ENCODE data around the gene DNAAF8.

DNAAF8 gene

DNA sequence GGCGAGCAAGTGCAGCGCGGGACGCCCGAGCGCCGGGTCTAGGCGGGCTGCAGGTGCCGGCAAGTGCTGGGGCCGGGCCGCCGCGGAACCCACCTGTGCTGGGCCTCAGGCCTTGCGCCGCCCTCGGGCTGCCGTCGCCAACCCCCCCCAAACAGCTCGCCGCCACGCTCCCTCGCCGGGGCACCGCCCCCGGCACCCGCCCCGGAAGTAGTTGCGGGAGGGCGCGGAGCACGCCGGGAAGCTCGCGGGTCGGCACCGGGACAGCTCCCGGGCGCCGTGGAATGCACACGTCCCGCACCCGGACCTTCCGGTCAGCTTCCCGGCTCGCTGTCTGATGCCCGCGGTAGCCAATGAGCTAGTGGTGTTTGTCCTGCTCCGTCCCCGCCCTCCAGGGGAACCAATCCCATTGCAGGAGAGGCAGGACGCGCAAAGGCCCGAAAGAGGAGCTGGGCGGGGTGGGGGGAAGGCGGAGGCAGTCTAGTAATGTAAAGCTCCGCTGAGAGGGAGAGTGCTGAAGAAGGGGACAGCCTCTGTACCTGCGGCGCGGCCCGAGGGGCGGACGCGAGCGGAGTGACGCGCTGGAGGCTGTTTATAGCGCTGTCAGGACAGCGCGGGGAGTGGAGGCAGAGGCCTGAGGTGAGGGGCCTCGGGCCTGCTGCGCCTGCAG is at the start of gene DNAAF8, which contains the start of gene ANKS3:
Gene DNAAF8 (plus strand): TSS at position 475 of the 667 bp plus-strand sequence. CDS start 1,978 bp downstream, outside the sequence.
Gene ANKS3 (minus strand): TSS at position 209 of the 667 bp plus-strand sequence. CDS start 4,122 bp downstream, outside the sequence.
- peak; percentile 84 for DNase-seq (ENCODE audit: low read depth)

DNA sequence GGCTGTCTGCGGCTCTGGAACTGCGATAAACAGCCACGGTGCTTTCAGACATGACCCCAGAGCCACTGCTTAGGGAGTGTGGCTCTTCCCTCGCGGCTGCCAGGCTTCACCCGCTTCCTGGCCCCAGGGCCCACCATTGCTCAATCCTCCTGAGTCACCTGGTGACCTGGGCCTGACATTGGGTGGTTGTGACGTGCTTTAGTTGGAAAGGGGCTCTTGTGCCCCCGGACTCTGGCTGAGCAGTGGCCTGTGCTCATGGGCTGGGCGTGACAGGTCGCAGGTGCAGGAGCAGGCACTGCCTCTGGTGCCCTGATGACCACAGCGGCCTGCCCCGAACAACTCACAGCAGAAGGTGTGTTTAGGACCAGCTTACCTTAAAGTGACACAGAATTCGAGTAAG is 49.6 kb upstream of the DNAAF8 start:
- no peak for DNase-seq (ENCODE audit: low read depth)

DNA sequence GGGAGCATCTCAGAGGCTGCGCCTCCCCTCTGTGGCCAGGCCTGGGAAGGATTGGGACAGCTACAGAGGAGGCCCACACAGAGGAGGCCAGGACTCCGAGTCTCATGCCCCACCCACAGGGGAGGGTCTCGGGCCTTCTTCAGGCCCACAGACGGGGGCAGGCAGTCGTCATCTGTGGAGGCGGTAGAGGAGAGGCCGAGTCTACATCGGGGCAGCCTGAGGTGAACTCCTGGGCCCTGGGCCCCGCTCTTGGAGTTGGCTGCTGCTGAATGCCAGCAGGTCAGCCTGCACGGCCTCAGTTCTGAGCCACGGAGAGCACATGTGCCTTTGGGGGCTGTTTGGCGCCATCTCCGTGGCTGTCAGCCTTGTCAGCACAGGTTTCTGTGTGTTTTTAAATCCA is 49.0 kb upstream of the DNAAF8 start:
- no peak for DNase-seq (ENCODE audit: low read depth)

DNA sequence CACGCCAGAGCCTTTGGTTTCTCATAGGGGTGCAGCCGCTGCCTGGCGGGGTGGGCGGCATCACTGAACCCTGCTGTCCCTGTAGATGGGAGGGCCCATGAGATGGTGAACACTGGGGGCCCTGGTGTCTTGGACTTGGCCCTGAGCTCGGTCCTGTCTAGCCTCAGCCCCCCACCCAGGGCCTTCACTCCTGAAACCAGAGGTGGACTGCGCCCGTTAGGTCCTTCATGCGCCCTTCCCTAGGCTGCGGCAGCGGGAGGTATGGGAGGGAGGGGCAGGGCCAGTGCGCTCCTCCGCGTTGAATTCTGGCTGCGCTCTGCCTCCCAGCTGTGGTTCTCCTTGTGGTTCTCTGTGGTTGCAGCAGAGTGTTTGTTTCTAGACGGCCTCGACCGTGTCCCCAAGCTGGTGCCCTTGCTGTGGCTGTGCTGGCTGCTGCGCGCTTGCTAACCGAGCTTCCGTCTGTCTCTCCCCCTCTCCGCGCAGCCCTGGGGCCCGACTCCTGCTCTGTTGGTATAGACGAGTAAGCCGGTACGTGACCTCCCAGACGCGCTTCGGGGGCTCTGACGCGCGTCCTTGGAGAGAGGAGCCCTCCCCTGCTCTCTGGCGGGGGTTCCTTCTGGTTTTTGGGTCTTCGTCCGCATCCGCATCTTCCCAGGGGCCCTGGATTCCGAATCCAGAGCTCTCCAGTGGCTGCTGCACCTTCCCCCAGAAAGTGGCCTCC is 48.4 kb upstream of the DNAAF8 start:
- no peak for DNase-seq (ENCODE audit: low read depth)

DNA sequence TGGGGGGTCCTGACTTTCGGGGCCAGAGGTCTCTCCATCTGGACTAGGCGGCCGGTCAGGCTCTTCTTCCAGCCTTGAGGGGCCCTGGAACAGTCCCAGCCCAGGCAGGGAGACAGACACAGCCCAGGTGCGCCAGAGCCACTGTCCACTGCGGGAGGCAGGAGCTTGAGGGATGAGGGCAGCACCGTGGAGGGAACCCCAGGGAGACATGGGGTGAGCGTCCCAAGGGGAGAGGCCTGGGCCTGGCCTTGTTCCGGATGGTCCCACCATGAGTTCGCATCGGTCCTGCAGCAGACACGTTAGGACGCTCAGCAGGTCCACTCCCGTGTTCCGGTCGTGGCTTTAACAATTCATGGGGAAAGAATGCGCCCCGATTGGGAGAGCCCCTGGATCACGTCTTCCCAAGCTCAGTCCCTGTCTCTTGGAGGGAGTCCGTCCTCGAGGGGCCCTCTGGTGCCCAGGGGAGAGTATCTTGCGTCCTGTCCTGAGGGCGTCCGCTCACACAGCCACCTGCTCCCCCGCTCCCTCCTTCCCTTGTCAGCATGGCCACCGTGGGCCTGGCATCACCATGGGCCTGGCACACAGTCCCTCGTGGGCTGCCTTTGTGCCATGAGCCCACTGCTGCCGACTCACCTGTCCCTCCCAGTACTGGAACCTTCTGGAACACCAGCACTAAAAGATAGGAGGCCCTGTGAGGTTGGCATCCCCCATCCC is 47.7 kb upstream of the DNAAF8 start:
- DNase-seq (ENCODE audit: low read depth), result no peak

DNA sequence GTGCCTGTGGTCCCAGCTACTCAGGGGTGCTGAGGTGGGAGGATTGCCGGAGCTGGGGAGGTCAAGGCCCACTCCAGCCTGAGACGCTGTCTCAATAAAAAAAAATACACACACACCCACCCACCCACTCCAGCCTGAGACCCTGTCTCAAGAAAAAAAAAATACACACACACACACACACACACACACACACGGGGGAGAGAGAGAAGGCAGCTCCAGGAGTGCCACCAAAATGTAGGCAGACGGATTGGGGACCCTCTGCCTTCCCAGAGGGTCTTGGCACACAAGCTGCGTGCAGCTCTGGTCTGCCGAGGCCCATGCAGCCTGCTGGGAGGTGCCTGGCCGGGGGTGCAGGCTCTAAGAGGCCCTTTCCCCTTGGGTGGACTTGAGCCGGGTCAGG is 46.9 kb upstream of the DNAAF8 start:
- DNase-seq (ENCODE audit: low read depth), result no peak

DNA sequence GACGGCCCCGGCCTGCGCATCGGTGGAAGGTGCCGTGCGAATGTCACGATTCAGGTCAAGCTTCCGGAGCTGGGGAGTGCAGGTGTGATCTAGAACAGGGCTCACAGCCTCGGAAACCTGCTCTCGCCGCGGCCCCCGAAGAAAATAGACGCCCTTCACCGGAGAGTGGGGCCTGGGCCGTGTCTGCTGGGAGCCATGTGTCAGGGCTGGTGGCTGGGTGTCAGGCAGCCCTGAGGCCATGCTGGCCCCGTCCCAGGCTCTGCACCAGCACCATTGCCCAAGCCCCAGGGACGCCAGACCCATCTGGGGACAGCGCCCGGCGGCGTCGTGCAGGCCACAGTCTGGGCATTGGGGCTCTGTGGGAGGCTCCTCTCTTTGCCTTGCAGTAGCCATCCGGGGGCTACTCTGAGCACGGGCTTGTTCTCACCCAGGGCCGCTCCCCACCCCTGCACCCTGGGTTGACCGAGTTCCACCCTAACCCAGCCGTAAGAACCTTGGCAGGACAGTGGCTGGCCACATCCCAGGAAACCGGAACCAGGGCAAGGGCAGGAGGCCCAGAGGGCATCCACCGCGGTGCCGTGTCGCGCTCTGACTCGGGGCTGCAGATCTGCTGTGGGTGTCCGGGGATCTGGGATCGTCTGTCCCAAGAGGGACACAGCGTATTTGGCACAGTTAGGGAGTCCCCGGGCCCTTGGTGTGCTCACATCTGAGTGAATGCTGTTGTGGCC is 46.2 kb upstream of the DNAAF8 start:
- DNase-seq (ENCODE audit: low read depth), result no peak

DNA sequence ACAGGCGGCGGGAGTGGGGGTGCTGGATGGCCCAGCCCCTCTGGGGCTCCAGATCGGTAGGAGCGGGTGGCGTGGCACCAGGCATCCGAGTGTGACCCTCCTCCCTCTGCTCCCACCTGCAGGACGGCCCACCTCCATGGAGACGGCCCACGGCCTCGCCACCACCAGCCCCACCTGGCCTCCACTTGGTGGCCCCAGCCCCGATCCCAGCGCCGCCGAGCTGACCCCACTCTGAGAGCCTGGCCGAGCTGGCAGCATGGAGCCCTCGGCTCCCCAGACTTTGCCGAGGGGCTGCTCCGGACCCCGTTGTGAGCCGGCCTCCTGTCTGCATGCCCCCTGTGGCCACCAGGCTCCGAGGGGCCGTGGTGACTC is 45.7 kb upstream of the DNAAF8 start:
- DNase-seq (ENCODE audit: low read depth), result no peak

DNA sequence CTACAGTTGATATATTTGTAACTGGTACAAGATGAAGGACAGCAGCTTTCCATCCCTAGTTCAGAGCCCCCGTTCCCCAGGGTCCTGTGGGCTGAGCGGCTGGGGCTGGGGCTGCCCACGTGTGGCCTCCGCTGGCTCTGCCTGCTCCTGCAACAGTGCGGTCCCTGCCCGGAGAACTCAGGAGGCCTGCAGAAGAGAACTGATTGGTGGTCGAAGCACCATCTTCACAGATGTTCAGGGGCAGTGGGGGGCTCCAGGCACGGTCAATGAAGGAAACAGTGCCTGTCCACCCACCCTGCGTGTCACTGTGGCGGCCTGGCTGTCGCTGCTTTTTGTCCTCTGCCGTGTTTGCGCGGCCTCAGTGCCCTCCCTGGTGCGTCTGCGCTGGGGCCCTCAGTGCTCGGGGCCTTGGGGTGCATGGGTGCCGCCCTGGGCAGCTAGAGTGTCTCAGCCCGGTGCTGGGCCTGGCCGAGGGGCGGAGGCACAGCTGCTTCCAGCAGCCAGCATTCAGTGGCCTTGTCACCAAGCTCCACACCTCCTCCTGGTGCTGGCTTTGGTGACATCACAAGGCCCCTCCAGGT is 45.2 kb upstream of the DNAAF8 start:
- no peak for DNase-seq (ENCODE audit: low read depth)

DNA sequence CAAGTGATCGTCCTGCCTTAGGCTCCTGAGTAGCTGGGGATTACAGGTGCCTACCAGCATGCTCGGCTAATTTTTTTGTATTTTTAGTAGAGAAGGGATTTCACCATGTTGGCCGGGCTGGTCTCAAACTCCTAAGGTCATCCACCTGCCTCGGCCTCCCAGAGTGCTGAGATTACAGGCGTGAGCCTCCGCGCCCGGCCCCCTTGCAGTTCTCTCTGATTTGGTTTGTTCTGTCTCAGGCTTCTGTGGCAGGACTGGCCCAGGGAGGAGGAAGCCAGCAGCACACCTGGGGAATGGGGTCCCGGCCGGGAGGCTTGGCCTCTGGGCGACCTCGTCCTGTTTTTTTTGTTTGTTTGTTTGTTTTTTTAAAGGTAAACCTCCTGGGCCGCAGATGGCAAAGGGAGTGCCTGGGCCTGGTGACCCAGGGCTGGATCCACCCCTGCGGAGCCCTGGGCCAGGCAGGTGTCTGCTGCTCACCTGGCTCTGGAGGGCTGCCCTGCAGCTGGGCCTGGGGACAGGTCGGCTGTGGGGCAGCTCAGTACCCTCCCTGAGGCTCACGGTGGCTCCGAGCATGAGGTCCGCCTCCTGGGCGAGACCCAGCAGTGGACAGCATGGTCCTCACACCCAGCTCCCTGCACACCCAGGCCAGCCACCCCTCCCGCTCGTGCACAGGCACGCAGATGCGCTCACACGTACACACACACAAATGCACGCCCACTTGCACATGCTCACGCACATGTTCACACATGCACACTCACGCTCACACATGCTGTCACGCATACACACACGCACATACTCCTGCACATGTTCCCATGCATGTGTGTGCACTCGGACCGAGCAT is 44.3 kb upstream of the DNAAF8 start:
- DNase-seq (ENCODE audit: low read depth), result no peak

DNA sequence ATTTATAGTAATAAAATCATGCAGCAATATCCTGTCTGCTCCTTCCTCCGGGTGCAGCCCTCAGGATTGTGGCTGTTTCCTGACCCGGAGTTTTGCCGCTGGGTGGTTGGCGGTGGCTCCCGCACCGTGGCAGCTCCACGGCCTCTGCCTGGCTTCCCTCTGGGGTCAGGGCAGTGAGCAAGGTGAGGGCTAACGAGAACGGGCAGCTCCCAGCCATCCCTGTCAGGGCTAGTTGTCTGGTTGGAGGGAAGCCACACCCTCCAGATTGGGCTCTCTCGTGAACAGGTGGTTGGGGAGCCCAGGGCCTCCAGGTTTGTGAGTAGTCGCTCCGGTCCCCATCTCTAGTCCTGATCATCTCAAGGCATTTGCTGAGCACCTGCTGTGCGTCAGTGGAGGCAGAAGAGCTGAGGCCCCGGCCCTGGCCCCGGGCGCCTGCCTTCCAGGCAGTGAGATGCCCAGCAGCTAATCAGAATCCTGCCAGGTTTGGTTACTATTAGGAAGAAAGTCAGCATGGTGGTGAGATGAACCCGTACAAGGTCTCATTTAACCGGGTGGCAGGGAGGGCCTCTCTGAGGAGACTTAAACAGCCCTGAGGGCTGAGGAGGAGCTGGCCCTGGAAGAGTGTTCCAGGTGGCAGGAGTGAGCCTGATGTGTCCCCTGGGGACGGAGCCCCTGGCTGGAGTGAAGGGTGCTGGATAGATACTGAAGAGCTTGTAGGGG is 43.2 kb upstream of the DNAAF8 start:
- no peak for DNase-seq (ENCODE audit: low read depth)

DNA sequence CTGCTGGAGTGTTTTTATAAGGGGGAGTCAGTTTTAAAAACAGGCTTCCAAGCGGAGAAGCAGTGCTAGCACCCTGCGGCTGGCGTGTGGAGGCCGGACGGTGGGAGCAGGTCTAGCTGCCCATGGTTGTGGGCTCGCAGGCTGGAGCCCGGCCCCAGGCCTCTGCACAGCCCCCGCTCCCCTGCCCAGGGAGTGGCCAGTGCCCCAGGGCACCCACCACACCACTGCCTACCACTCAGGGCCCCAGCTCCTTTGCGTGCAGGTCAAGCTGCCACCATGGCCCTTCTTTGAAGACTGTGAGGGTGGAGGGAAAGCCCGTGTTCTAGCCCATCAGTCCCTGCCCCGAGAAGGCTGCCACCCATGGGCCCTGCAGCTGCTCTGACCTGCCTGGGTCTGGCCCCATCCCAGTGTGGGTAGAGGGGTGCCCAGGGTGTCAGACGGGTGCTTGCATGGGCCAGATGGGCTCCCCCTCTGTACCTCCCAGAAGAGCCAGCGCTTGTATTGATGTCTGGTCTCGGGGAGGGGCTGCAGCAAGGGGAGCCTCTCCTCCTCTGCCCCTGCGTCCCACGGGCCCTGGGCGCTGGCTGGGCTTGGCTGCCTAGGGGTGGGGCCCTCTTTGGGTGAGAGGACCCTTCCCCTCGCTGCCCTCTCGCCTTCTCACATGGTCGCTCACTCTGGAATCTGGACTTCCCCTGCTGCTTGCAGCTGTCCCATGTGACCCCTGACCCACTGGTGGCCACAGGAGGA is 42.5 kb upstream of the DNAAF8 start:
- DNase-seq (ENCODE audit: low read depth), result no peak

DNA sequence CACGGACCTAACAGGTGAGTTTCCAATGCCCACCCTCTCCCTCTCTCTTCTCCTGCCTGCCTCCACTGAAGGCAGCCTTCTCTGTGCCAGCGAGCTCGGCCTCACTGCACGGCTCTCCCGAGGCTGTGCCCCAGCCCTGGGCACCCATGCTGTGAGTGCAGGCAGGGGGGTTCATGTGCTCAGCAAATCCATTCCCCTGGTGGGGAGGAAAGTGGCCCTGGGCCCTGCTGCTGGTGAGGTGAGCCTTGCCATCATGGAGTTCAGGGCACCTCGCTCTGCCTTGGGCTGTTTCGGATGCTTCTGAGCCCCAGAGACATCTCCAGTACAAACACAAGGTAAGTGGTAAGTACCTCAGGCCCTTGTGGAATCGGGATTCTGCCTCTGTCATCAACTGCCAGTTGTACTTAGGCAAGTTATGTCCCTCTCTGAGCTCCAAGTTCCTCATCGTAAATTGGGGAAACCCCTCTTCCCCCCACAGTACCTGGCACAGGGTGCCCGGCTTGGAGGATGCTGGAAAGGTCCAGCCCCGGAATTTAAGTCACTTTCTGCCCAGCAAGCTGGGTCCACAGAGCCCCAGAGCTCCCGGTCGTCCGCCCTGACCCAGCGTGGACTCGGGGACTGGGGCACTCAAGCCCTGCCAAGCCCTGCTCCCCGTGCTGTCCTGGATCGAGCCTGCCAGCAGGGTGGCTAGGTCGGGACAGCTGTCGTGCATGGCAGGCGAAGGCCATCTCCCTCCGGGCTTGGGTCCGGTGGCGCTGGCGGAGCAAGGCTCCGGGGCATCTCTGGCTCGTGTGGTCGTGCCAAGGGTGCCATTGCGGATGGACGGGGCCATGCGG is 41.7 kb upstream of the DNAAF8 start:
- no peak for DNase-seq (ENCODE audit: low read depth)

DNA sequence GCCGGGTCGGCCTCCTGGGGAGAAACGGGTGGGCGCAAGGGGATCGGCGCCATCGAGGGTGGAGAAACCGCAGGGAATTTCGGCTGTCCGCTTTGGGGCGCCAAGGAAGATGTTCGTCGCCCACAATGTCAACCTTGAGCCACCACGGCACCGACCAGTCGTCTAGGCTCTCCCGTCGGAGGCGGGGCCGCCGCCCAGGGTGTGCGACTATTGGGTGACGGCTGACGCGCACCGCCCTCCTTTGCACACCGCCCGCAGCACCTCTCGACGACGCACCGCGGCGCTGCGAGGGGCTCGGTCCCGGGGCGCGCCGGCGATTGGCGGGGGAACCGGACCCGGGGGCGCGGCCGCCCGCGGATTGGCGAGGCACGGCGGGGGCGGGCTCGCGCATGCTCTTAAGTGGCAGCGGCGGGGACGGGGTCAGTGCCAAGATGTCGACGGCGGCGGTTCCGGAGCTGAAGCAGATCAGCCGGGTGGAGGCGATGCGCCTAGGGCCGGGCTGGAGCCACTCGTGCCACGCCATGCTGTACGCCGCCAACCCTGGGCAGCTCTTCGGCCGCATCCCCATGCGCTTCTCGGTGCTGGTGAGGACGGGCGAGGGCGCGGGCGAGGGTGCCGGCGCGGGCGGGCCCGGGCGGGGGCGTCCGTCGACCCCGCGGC is 40.9 kb upstream of the DNAAF8 start, which contains the start of gene NUDT16L1:
Gene NUDT16L1 (plus strand): TSS at position 267 of the 660 bp plus-strand sequence. CDS start 165 bp downstream, at position 432.
- DNase-seq (ENCODE audit: low read depth), result peak; percentile 59

DNA sequence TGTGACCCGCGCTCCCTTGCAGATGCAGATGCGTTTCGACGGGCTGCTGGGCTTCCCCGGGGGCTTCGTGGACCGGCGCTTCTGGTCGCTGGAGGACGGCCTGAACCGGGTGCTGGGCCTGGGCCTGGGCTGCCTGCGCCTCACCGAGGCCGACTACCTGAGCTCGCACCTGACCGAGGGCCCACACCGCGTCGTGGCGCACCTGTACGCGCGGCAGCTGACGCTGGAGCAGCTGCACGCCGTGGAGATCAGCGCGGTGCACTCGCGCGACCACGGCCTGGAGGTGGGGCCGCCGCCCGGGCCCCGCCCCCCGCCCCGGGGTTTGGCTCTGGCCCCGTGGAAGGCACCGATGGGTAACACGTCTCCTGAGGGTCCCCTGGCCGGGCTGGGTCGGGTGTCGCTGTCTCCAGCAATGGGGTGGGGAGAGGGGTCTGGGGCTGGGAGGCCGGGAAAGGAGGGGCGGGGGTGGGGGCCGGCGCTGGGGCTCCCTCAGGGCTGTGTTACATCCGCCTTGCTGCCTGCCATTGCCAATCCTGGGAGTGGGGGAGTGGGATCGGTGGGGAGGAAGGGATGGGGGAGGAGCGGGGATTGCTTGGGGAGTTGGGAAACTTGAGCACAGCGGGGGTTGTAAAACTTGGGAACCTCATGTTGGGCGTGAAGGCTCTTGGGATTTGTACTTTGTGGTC is 40.2 kb upstream of the DNAAF8 start:
- DNase-seq (ENCODE audit: low read depth), result no peak

DNA sequence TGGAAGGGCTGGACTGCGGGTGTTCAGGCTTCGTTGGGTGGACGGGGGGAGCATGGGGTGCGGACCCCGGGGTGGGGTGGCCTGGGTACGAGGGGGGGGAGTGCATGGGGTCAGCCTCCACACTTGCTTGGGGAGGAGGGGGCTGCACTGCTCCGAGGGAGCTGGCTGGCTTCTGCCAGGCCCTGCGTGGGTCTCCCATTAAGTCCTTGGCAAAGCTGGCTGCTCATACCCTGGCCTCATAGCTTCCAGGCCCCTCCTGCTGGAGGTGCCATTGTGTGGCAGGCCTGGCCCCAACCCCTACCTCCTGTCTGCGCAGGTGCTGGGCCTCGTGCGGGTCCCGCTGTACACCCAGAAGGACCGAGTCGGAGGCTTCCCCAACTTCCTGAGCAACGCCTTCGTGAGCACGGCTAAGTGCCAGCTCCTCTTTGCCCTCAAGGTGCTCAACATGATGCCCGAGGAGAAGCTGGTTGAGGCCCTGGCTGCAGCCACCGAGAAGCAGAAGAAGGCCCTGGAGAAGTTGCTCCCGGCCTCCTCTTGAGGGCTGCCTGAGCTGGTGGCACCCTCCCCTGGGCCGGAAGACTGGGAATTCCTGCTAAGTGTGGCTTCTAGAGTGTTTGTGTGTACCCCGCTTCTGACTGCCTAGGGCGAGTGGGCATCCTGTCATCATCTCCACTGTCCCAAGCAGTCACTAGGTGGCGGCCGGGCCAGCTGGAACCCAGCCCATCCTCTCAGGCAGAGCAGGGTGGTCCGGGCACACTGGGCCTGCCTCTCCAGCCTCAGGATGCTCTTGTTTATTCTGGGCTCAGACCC is 39.5 kb upstream of the DNAAF8 start:
- no peak for DNase-seq (ENCODE audit: low read depth)
